ENCODE results near the gene CRYGB.

Gene CRYGB

DNA sequence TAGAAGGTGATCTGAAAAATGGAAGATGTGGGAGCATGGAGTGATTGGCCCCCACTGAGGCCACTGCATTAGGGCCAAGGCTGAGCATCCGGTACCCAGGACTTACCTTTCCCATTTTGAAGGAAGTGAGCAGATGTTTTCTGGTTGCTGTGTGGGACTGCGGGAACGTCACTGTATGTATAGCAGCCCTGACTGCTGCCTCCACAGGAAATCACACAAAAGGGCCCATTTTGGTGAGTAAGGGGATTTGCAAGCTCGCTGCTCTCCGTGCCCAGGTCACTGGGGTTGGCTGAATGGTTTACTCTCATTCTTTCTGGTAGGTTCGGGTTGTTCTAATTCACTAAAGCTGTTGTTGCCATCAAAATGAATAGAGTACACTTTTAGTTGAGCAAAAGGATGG, at the start of gene CRYGB:
CRYGB (minus strand) TSS at position 153 of the 400 bp plus-strand sequence; CDS start at position 115, 38 bp downstream.
- DNase-seq (ENCODE audit: extremely low read depth, low read depth): no peak
- no peak within 1 kb of the TSS for H3K4me3 ChIP-seq (replicated peaks; ENCODE audit: low read depth, low read length)
- no peak for TF ChIP-seq CTCF (IDR thresholded peaks at IDR 0.05; ENCODE audit: low read depth, low read length, missing control alignments)

DNA sequence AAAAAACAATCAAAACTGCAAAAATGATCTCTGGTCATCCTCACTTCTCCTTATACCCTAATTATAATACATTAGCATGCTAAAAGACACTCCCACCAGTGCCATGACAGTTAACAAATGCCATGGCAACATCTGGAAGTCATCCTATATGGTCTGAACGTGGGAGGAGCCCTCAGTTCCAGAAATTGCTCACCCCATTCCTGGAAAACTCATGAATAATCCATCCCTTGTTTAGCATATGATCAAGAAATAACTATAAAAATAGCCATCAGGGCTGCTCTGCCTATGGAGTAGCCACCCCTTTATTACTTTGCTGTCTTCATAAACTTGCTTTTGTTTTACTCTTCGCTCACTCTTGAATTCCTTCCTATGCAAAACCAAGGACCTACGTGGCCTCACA, 49.6 kb upstream of the CRYGB start:
- no peak overlapping the region for H3K4me3 ChIP-seq (replicated peaks; ENCODE audit: low read depth, low read length)
- no peak for TF ChIP-seq CTCF (IDR thresholded peaks at IDR 0.05; ENCODE audit: low read depth, low read length, missing control alignments)
- peak; percentile 7 for DNase-seq (ENCODE audit: extremely low read depth, low read depth)

- TF ChIP-seq CTCF (IDR thresholded peaks at IDR 0.05; ENCODE audit: low read depth, low read length, missing control alignments): no peak
- no peak for DNase-seq (ENCODE audit: extremely low read depth, low read depth)
- H3K4me3 ChIP-seq (replicated peaks; ENCODE audit: low read depth, low read length): no peak overlapping the region
These were observed 46.8 kb upstream of the CRYGB start for GRCh38 chr2:208192611-208193236.

- no peak for DNase-seq (ENCODE audit: extremely low read depth, low read depth)
- no peak for TF ChIP-seq CTCF (IDR thresholded peaks at IDR 0.05; ENCODE audit: low read depth, low read length, missing control alignments)
- no peak within 1 kb of the TSS for H3K4me3 ChIP-seq (replicated peaks; ENCODE audit: low read depth, low read length)
These were observed 44.0 kb upstream of the CRYGB start, which contains the start of gene C2orf80 for GRCh38 chr2:208189810-208190503. TSS of gene C2orf80 (minus strand) at chr2:208190030. CDS start at chr2:208186986, 3,044 bp downstream.

- TF ChIP-seq CTCF (IDR thresholded peaks at IDR 0.05; ENCODE audit: low read depth, low read length, missing control alignments): no peak
- no peak overlapping the region for H3K4me3 ChIP-seq (replicated peaks; ENCODE audit: low read depth, low read length)
- no peak for DNase-seq (ENCODE audit: extremely low read depth, low read depth)
These were observed 43.3 kb upstream of the CRYGB start for GRCh38 chr2:208189069-208189809.

- TF ChIP-seq CTCF (IDR thresholded peaks at IDR 0.05; ENCODE audit: low read depth, low read length, missing control alignments): no peak
- no peak overlapping the region for H3K4me3 ChIP-seq (replicated peaks; ENCODE audit: low read depth, low read length)
- no peak for DNase-seq (ENCODE audit: extremely low read depth, low read depth)
These were observed 40.9 kb upstream of the CRYGB start for GRCh38 chr2:208186893-208187292.

Data from HFF-Myc (cell line).